HG03575 (cell line): ENCODE results near the gene GTF3C1.

Source experiments
- ATAC-seq: cut with Tn5 transposase; IDR thresholded peaks from one replicate; pipeline ENCODE4 v1.9.1; 2021; ENCODE audit not compliant: unreplicated experiment, insufficient number of reproducible peaks, low FRiP score; ENCODE audit errors: extremely low read depth

Gene GTF3C1

GRCh38 chr16:27414788-27415431, 134.8 kb downstream of the GTF3C1 start:
- ATAC-seq, result no peak

- ATAC-seq, result no peak
These were observed 135.8 kb downstream of the GTF3C1 start for GRCh38 chr16:27413956-27414355.

- ATAC-seq, result no peak
These were observed 139.0 kb downstream of the GTF3C1 start for GRCh38 chr16:27410761-27411160.
